GM12878 (cell line): Measurements from ENCODE around the gene BTG2.

ENCODE experiments used
- CREB1 ChIP-seq: IDR thresholded peaks from 2 replicates; pipeline ENCODE4 v1.6.1; 2012; ENCODE audit warnings: low read depth, mild to moderate bottlenecking, inconsistent platforms
- EP300 ChIP-seq, 2 experiments: fragments of 150-350 bp in 1 of 2; IDR thresholded peaks; 2 replicates each; pipeline ENCODE4 v1.6.1; 2011 to 2012; ENCODE audit warnings: low read depth in 2 of 2, low read length in 2 of 2, borderline replicate concordance in 1 of 2, improper control_type of control experiment in 1 of 2, inconsistent platforms in 1 of 2; ENCODE audit not compliant: control insufficient read depth in 1 of 2
- HCFC1 ChIP-seq: fragments of 150-350 bp; IDR thresholded peaks from 2 replicates; pipeline ENCODE4 v1.6.1; 2014; ENCODE audit warnings: low read length
- MTA2 ChIP-seq: fragments of 450-650 bp; IDR thresholded peaks from 2 replicates; pipeline ENCODE4 v1.6.1; 2016; ENCODE audit warnings: low read depth, mild to moderate bottlenecking, moderate library complexity
- NFYB ChIP-seq: IDR thresholded peaks from 2 replicates; pipeline ENCODE4 v1.6.1; 2011; ENCODE audit warnings: low read depth, mild to moderate bottlenecking, low read length, improper control_type of control experiment, moderate library complexity; ENCODE audit not compliant: insufficient read depth
- POLR2AphosphoS5 ChIP-seq: IDR thresholded peaks from 2 replicates; pipeline ENCODE4 v1.6.1; 2011; ENCODE audit warnings: mild to moderate bottlenecking, low read length, inconsistent platforms
- SMC3 ChIP-seq: IDR thresholded peaks from 2 replicates; pipeline ENCODE4 v1.6.1; 2011; ENCODE audit warnings: low read length, improper control_type of control experiment, borderline replicate concordance
- TF ChIP-seq, protein P1 (sequence below): IDR thresholded peaks from 2 replicates; pipeline ENCODE4 v1.6.1; 2012; ENCODE audit warnings: low read length, inconsistent platforms
- TF ChIP-seq, protein P2 (sequence below), 3 experiments: IDR thresholded peaks in 2 of 3; conservative IDR thresholded peaks in 1 of 3; 2 replicates each; pipeline ENCODE4 v1.5.1; 2011; ENCODE audit warnings: low read depth in 3 of 3, low read length in 3 of 3, mild to moderate bottlenecking in 3 of 3, control low read depth in 2 of 3, moderate library complexity in 2 of 3, inconsistent platforms in 1 of 3, mixed read lengths in 1 of 3; ENCODE audit not compliant: control insufficient read depth in 2 of 3, insufficient read depth in 1 of 3; ENCODE audit errors: extremely low read depth in 1 of 3

DNA sequence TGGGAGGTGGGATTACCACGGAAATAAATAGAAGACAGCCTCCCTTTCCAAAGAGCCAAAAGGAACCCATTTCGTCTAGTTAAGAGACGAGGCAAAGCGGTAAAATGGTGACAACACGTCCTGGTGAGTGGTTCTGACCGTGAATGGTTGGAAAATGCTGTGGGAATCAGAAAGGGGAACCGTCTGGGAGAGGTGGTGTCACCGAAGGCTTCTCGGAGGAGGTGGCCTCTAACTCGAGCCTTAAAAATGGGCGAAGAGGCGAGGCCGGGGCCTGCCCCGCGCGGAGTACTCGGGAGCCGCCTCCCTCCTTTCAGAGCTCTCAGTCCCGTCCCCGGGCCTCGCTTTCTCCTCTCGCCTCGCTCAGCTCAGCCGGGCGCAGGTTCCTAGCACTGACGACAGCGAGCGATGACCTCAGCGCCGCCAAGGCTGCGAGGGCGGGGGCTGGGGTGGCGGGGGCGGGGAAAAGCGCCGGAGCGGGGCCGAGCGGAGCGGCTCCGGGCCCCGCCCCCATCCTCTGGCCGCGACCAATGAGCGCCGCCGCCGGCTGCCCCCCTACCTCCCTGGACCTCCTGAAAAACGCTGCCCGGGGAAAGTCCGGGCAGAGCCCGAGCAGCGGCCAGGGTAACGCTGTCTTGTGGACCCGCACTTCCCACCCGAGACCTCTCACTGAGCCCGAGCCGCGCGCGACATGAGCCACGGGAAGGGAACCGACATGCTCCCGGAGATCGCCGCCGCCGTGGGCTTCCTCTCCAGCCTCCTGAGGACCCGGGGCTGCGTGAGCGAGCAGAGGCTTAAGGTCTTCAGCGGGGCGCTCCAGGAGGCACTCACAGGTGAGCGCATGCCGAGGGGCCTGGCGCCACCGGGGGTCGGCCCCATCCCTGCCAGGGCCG, at the start of gene BTG2:
- TF ChIP-seq, protein P1, sequence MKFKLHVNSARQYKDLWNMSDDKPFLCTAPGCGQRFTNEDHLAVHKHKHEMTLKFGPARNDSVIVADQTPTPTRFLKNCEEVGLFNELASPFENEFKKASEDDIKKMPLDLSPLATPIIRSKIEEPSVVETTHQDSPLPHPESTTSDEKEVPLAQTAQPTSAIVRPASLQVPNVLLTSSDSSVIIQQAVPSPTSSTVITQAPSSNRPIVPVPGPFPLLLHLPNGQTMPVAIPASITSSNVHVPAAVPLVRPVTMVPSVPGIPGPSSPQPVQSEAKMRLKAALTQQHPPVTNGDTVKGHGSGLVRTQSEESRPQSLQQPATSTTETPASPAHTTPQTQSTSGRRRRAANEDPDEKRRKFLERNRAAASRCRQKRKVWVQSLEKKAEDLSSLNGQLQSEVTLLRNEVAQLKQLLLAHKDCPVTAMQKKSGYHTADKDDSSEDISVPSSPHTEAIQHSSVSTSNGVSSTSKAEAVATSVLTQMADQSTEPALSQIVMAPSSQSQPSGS: no peak
- TF ChIP-seq EP300 (IDR thresholded peaks at IDR 0.05; ENCODE audit: borderline replicate concordance in 1 of 2, control insufficient read depth in 1 of 2, low read depth in 2 of 2, low read length in 2 of 2) (no peak), SMC3 (peak; percentile 5; the same call in 1 of the 2 replicates), CREB1 (peak; percentile 73; the same call in 1 of the 2 replicates), MTA2 (0 out of 2 replicates have a peak, but pooled peaks have one; percentile 26), HCFC1 (no peak), NFYB (no peak), POLR2AphosphoS5 (peak; percentile 99)
- TF ChIP-seq, protein P2, sequence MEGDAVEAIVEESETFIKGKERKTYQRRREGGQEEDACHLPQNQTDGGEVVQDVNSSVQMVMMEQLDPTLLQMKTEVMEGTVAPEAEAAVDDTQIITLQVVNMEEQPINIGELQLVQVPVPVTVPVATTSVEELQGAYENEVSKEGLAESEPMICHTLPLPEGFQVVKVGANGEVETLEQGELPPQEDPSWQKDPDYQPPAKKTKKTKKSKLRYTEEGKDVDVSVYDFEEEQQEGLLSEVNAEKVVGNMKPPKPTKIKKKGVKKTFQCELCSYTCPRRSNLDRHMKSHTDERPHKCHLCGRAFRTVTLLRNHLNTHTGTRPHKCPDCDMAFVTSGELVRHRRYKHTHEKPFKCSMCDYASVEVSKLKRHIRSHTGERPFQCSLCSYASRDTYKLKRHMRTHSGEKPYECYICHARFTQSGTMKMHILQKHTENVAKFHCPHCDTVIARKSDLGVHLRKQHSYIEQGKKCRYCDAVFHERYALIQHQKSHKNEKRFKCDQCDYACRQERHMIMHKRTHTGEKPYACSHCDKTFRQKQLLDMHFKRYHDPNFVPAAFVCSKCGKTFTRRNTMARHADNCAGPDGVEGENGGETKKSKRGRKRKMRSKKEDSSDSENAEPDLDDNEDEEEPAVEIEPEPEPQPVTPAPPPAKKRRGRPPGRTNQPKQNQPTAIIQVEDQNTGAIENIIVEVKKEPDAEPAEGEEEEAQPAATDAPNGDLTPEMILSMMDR (IDR thresholded peaks at IDR 0.05 in 2 of 3, conservative IDR thresholded peaks at IDR 0.05 in 1 of 3; ENCODE audit: control insufficient read depth in 2 of 3, extremely low read depth in 1 of 3, insufficient read depth in 1 of 3, low read depth in 3 of 3, low read length in 3 of 3): no peak
